Psoas muscle (tissue), 8 donors: ENCODE data around the gene ISCU. TPM values are rescaled to one million over a fixed set of nuclear protein-coding genes. Genes with fewer than 3 reads are reported as not detected.

Experiments
- ATAC-seq, 4 donors: fragments of 200-7000 bp; cut with Tn5 transposase; one replicate each; pipeline ENCODE4 v1.9.1; 2020; ENCODE audit warnings: moderate library complexity in 3 of 4, mild to moderate bottlenecking in 2 of 4
- DNase-seq, 2 donors: peaks; one replicate each; pipeline ENCODE4 v3.0.0-alpha.2; 2020
- H3K27ac ChIP-seq: fragments of 200-600 bp; one replicate; pipeline ENCODE4 v1.8.0; 2022
- H3K27me3 ChIP-seq, 3 donors: fragments of 200-600 bp in 1 of 3; one replicate each; pipeline versions ENCODE4 v1.6.1 to v1.8.0; 2013 to 2022; ENCODE audit warnings: low read length in 2 of 3, mild to moderate bottlenecking in 2 of 3, moderate library complexity in 1 of 3; ENCODE audit not compliant: insufficient read depth in 3 of 3
- H3K36me3 ChIP-seq, 2 donors: fragments of 200-600 bp in 1 of 2; one replicate each; pipeline versions ENCODE4 v1.6.1 to v1.8.0; 2013 to 2022; ENCODE audit warnings: low read depth in 1 of 2, mild to moderate bottlenecking in 1 of 2, moderate library complexity in 1 of 2; ENCODE audit not compliant: insufficient read depth in 1 of 2
- H3K4me1 ChIP-seq: fragments of 200-600 bp; one replicate; pipeline ENCODE4 v1.8.0; 2022
- H3K4me3 ChIP-seq: fragments of 200-600 bp; one replicate; pipeline ENCODE4 v1.8.0; 2022; ENCODE audit warnings: mild to moderate bottlenecking
- H3K9me3 ChIP-seq: fragments of 200-600 bp; one replicate; pipeline ENCODE4 v1.8.0; 2022
- WGBS, 3 donors: extraction: QIAGEN DNeasy Blood & Tissue Kit; methylation state at CpG; one replicate each; pipeline versions ENCODE4 v1.1.6 to v1.1.7; 2013; 5-methylcytosine and 5-hydroxymethylcytosine counted together
- intact Hi-C, 2 donors: fragments of 100-400 bp; cut with DNase I; formaldehyde crosslinking; loops; one replicate each; pipeline versions ENCODE4 v1.11.0 to v1.14.2; 2022
- polyA plus RNA-seq, 3 donors: library from polyadenylated mRNA; stranded (reverse); fragments of 200-250 nt; gene quantifications; one replicate each; pipeline ENCODE4 v1.2.3, GENCODE V29; 2013
- total RNA-seq, 4 donors: library from RNA; stranded (reverse); fragmentation: NEBNext Ultra II Directional in 2 of 4; extraction: Animal tissue kit (Norgen Biotek cat#: 25700) in 2 of 4; gene quantifications; one replicate each; pipeline versions ENCODE4 v1.2.1 to v1.2.4, GENCODE V29; 2021 to 2023
- TF ChIP-seq, protein P1 (sequence below): fragments of 200-600 bp; IDR thresholded peaks from one replicate; pipeline ENCODE4 v1.8.0; 2022; ENCODE audit warnings: antibody characterized with exemption
- donor health status: healthy with polysubstance abuse.
- donor health status: DM: no; HTN: no; CAD: no; lungs with moderate emphysema.
- donor health status: Bipolar disorder and iron deficiency.
- donor health status: healthy.
- donor health status: DM: yes; HTN: yes; CAD: no.
- donor health status: DM: no; HTN: no; CAD: no.
- donor health status: DM: no; HTN: no; CAD: no.
- donor health status: DM: yes; HTN: yes; CAD: no.

ISCU gene
- total and polyA plus RNA-seq, 7 donors: 148 to 352 (median 220) TPM

DNA sequence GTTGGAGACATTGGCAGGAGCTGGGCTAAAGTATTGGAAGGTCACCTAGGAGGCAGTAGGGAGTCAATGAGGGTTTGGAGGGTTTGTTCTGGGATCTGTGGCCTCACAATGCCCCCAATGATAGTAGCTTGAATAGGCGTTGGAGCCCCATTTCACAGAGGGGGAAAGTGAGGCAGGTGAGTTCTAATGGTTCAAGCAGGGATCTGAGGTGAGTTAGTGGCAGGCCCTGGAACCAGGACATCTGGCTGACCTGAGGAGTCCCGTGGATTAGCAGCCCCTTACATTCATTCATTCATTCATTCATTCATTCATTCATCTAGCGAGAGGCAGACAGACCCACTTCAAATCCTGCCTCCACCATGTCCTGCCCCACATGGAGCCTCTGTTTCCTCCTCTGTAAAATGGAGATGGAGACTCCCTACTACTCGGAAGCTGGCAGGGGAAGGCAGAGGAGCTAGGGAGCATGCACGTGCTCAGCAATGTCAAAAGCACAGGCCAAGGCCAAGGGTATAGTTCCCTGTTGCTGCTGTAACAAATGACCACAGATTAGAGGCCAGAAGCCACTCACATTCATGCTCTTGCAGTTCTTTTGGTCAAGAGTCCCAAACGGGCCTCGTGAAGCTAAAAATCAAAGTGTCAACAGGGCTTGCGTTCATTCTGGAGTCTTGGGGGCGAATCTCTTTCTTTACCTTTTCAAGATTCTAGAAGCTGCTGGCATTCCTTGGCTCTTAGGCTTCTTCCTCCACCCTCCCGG lies 37.7 kb downstream of the ISCU start:
- ATAC-seq (no peak), DNase-seq (no peak)
- 85 to 91% (median 88%) methylated on average over 10 of the region's 10 CpGs for WGBS, 3 donors
- Histone ChIP-seq H3K36me3 (no peaks in the 10 kb centered on the region), H3K4me1 (no peaks in the 10 kb centered on the region), H3K4me3 (no peak overlapping the region), H3K9me3 (no peaks in the 10 kb centered on the region), H3K27ac (no peak overlapping the region), H3K27me3 (no peaks in the 10 kb centered on the region)
- intact Hi-C loops: no loop called here
- TF ChIP-seq, protein P1, sequence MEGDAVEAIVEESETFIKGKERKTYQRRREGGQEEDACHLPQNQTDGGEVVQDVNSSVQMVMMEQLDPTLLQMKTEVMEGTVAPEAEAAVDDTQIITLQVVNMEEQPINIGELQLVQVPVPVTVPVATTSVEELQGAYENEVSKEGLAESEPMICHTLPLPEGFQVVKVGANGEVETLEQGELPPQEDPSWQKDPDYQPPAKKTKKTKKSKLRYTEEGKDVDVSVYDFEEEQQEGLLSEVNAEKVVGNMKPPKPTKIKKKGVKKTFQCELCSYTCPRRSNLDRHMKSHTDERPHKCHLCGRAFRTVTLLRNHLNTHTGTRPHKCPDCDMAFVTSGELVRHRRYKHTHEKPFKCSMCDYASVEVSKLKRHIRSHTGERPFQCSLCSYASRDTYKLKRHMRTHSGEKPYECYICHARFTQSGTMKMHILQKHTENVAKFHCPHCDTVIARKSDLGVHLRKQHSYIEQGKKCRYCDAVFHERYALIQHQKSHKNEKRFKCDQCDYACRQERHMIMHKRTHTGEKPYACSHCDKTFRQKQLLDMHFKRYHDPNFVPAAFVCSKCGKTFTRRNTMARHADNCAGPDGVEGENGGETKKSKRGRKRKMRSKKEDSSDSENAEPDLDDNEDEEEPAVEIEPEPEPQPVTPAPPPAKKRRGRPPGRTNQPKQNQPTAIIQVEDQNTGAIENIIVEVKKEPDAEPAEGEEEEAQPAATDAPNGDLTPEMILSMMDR: no peak

DNA sequence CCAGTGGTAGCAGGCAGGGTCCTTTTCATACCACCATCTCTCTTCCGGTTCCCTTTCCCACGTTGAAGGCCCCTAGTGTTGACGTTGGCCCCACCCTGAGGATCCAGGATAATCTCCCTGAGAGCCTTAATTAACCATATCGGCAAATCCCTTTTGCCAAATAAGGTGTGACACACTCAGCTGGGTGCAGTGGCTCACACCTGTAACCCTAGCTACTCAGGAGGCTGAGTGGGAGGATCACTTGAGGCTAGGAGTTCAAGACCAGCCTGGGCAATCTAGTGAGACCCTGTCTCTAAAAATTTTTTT lies 38.3 kb downstream of the ISCU start:
- Histone ChIP-seq H3K36me3 (no peaks in the 10 kb centered on the region), H3K9me3 (no peaks in the 10 kb centered on the region), H3K4me3 (no peak overlapping the region), H3K27ac (no peak overlapping the region), H3K27me3 (no peaks in the 10 kb centered on the region), H3K4me1 (no peaks in the 10 kb centered on the region)
- DNase-seq (no peak), ATAC-seq (no peak)
- TF ChIP-seq, protein P1: no peak
- 50 to 62% (median 57%) methylated on average over 4 of the region's 4 CpGs for WGBS, 3 donors
- intact Hi-C loops: no loop called here

DNA sequence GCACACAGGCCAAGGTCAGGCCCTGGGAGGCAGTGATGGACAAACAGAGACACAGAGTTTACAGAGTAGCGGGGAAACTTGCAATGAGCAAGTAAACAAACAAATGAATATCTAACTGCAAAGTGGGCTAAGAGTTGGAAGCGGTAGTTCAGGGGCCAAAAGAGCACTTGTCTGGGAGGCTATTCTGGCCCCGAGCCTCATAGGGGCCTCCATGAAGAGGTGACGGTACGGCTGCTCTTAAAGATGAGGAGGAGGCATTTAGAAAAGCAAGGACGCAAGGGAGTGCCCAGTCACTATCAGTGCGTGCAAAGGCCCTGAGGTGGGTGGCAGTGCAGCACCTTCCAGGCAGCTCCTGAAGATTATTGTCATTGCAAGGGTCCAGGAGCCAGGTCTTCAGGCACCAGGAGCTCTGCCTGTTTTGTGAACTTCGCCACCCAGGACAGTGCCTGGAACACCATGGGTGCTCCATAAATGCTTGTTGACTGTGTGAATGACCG lies 39.9 kb downstream of the ISCU start:
- WGBS, 3 donors: 96 to 98% (median 98%) methylated on average over 9 of the region's 9 CpGs

DNA sequence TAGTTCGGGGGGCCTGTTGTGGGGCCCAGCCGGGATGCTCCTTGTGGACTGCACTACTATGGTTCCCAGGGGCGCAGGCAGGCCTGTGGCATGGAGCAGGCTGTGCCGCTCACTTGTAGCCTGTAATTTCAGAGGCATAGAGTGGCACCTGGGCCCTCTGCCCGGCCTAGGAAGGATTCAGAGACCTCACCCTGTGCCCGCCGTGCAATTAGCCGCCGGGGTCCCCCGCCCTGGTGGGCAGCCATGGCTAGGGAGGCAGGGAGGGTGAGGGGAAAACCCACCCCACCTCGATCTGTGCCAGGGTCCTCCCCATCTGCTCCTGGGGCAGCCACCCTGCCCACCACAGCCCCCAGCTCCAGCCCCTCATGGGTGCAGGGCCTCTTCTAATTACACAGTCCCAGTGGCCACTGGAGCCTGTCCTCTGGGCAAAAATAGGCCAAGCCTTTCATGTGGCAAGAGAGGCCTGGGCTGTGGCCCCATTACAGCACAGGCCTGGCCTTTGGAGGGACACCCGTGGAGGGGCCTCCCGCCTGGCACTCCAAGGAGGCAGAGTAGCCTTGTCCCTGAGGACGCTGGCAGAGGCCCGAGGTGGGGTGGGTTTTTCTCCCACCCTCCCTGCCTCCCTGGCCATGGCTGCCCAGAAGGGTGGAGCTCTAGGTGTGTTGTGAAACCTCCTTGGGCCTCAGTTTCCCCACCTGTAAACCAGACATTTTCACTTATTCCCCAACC lies 40.7 kb downstream of the ISCU start:
- TF ChIP-seq, protein P1: no peak
- no peak for DNase-seq
- intact Hi-C loops: no loop called here
- H3K4me1 ChIP-seq: no peaks in the 10 kb centered on the region
- H3K36me3 ChIP-seq: no peaks in the 10 kb centered on the region
- H3K4me3 ChIP-seq: no peak overlapping the region
- no peak for ATAC-seq
- WGBS, 3 donors: 82 to 83% (median 82%) methylated on average over 13 to 15 of the region's 15 CpGs
- H3K27ac ChIP-seq: no peak overlapping the region
- no peaks in the 10 kb centered on the region for H3K27me3 ChIP-seq
- H3K9me3 ChIP-seq: no peaks in the 10 kb centered on the region

More for the DNA sequence above, 39.9 kb downstream of the ISCU start:
- no peak overlapping the region for H3K4me3 ChIP-seq
- no peaks in the 10 kb centered on the region for H3K9me3 ChIP-seq
- H3K36me3 ChIP-seq: no peaks in the 10 kb centered on the region
- intact Hi-C loops: no loop called here
- H3K27ac ChIP-seq: no peak overlapping the region
- no peaks in the 10 kb centered on the region for H3K4me1 ChIP-seq
- TF ChIP-seq, protein P1: no peak
- no peaks in the 10 kb centered on the region for H3K27me3 ChIP-seq
- no peak for ATAC-seq
- DNase-seq: no peak
